Measurements from ENCODE around the gene VAV2.

The VAV2 gene

DNA sequence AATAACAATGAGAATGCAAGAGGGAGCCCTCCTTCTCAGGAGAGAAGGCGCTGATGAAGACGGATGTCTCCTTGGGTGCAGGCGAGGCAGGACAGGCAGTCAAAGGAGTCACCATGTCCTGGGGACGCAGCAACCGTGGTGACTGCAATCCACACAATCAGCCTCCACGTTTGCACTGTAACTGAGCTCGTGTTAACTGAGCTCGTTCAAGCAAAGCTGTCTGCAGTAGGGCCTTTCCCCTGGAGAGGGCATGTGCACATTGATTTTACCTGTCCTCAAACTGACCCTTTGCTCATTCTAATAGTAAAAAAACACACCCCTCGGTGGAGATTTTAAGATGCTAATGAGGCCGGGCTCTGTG, 256.7 kb downstream of the VAV2 start:
- Histone ChIP-seq H3K79me2 (ENCODE audit: control insufficient read depth, insufficient read depth, low read length) (no peaks in the 10 kb centered on the region), H3K56ac (ENCODE audit: low read length) (peak overlapping the region; percentile 81), H2BK15ac (replicated peaks; ENCODE audit: low read depth) (no peak overlapping the region), H4K8ac (ENCODE audit: low read depth, low read length) (no peak overlapping the region), H3K4me3 (ENCODE audit: low read length) (no peak overlapping the region), H2BK120ac (ENCODE audit: low read depth, low read length) (no peak overlapping the region), H3K4me2 (ENCODE audit: low read length) (peak overlapping the region; percentile 16), H3K9ac (ENCODE audit: low read length) (peak overlapping the region; percentile 52), H3K23ac (ENCODE audit: low read length) (peak overlapping the region; percentile 80), H3K79me1 (ENCODE audit: low read length) (no peaks in the 10 kb centered on the region), H3K4ac (ENCODE audit: low read depth, low read length) (no peak overlapping the region), H4K5ac (ENCODE audit: low read length) (peak overlapping the region; percentile 75), H3K27me3 (ENCODE audit: insufficient read depth, low read length, poor library complexity) (no peaks in the 10 kb centered on the region), H3K36me3 (ENCODE audit: control insufficient read depth, insufficient read depth, low read length) (no peaks in the 10 kb centered on the region), H2BK5ac (ENCODE audit: low read length) (no peak overlapping the region), H2AK5ac (ENCODE audit: low read length) (no peak overlapping the region), H3K27ac (ENCODE audit: low read depth, low read length) (no peak overlapping the region), H3K4me1 (ENCODE audit: control insufficient read depth, low read depth, low read length) (peaks cover 5% of the 10 kb centered on the region), H3K18ac (ENCODE audit: low read length) (no peak overlapping the region)
- WGBS (ENCODE audit: extremely low coverage, insufficient coverage, low lambda C conversion rate): no CpG with 5 or more reads among the region's 10 CpGs
- peak; percentile 57 for DNase-seq

GRCh38 chr9:133734590-133735414, 257.3 kb downstream of the VAV2 start:
- no peak overlapping the region for H3K18ac ChIP-seq (ENCODE audit: low read length)
- H3K4ac ChIP-seq (ENCODE audit: low read depth, low read length): no peak overlapping the region
- no peak overlapping the region for H2BK120ac ChIP-seq (ENCODE audit: low read depth, low read length)
- no peaks in the 10 kb centered on the region for H3K79me2 ChIP-seq (ENCODE audit: control insufficient read depth, insufficient read depth, low read length)
- no peak overlapping the region for H2AK5ac ChIP-seq (ENCODE audit: low read length)
- WGBS (ENCODE audit: extremely low coverage, insufficient coverage, low lambda C conversion rate): no CpG with 5 or more reads among the region's 23 CpGs
- H3K56ac ChIP-seq (ENCODE audit: low read length): peak overlapping the region; percentile 81
- no peaks in the 10 kb centered on the region for H3K36me3 ChIP-seq (ENCODE audit: control insufficient read depth, insufficient read depth, low read length)
- peaks cover 5% of the 10 kb centered on the region for H3K4me1 ChIP-seq (ENCODE audit: control insufficient read depth, low read depth, low read length)
- no peak overlapping the region for H2BK15ac ChIP-seq (replicated peaks; ENCODE audit: low read depth)
- H3K4me2 ChIP-seq (ENCODE audit: low read length): no peak overlapping the region
- H3K4me3 ChIP-seq (ENCODE audit: low read length): no peak overlapping the region
- H2BK5ac ChIP-seq (ENCODE audit: low read length): no peak overlapping the region
- no peak overlapping the region for H4K8ac ChIP-seq (ENCODE audit: low read depth, low read length)
- no peak overlapping the region for H3K23ac ChIP-seq (ENCODE audit: low read length)
- no peak overlapping the region for H4K5ac ChIP-seq (ENCODE audit: low read length)
- H3K79me1 ChIP-seq (ENCODE audit: low read length): no peaks in the 10 kb centered on the region
- DNase-seq: no peak
- H3K9ac ChIP-seq (ENCODE audit: low read length): peak overlapping the region; percentile 52
- H3K27me3 ChIP-seq (ENCODE audit: insufficient read depth, low read length, poor library complexity): no peaks in the 10 kb centered on the region
- no peak overlapping the region for H3K27ac ChIP-seq (ENCODE audit: low read depth, low read length)

DNA sequence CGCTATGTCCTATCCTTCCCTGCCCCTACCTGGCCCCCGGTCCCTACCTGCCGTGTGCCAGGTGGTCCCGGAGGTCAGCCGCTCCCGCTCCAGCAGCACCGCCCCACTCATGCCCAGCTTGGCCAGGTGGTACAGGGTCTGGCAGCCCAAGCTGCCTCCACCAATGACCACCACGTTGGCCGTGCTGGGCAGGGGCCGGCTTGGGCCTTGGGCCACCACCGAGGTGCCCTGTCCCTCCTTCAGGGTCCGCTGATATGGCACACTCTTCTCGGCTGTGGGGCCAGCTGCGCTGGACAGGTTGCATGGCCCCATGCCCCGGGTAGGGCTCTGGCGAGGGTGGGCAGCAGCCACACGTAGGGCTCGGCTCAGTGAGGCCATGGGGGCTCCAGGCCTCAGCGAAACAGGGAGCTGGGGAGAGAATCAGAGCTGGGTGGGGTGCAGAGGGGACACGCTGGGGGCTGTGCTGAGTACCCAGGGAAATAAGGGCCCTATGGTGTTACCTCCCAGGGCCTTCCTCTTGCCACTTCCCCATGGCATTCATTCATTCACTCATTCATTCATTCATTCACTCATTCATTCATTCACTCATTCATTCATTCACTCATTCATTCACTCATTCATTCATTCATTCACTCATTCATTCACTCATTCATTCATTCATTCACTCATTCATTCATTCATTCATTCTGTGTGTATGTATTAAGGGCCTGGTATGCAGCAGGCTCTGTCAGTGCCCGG, 258.2 kb downstream of the VAV2 start:
- no CpG with 5 or more reads among the region's 21 CpGs for WGBS (ENCODE audit: extremely low coverage, insufficient coverage, low lambda C conversion rate)
- H2BK120ac ChIP-seq (ENCODE audit: low read depth, low read length): no peak overlapping the region
- peaks cover 5% of the 10 kb centered on the region for H3K4me1 ChIP-seq (ENCODE audit: control insufficient read depth, low read depth, low read length)
- H3K27ac ChIP-seq (ENCODE audit: low read depth, low read length): no peak overlapping the region
- H3K27me3 ChIP-seq (ENCODE audit: insufficient read depth, low read length, poor library complexity): no peaks in the 10 kb centered on the region
- H3K36me3 ChIP-seq (ENCODE audit: control insufficient read depth, insufficient read depth, low read length): no peaks in the 10 kb centered on the region
- no peaks in the 10 kb centered on the region for H3K79me1 ChIP-seq (ENCODE audit: low read length)
- H3K4me2 ChIP-seq (ENCODE audit: low read length): no peak overlapping the region
- no peak overlapping the region for H2BK15ac ChIP-seq (replicated peaks; ENCODE audit: low read depth)
- no peak overlapping the region for H3K4ac ChIP-seq (ENCODE audit: low read depth, low read length)
- H4K8ac ChIP-seq (ENCODE audit: low read depth, low read length): no peak overlapping the region
- no peak overlapping the region for H2BK5ac ChIP-seq (ENCODE audit: low read length)
- no peak overlapping the region for H3K18ac ChIP-seq (ENCODE audit: low read length)
- H4K5ac ChIP-seq (ENCODE audit: low read length): no peak overlapping the region
- DNase-seq: peak; percentile 40
- H3K23ac ChIP-seq (ENCODE audit: low read length): no peak overlapping the region
- no peaks in the 10 kb centered on the region for H3K79me2 ChIP-seq (ENCODE audit: control insufficient read depth, insufficient read depth, low read length)
- no peak overlapping the region for H3K4me3 ChIP-seq (ENCODE audit: low read length)
- H3K9ac ChIP-seq (ENCODE audit: low read length): no peak overlapping the region
- no peak overlapping the region for H2AK5ac ChIP-seq (ENCODE audit: low read length)
- no peak overlapping the region for H3K56ac ChIP-seq (ENCODE audit: low read length)

DNA sequence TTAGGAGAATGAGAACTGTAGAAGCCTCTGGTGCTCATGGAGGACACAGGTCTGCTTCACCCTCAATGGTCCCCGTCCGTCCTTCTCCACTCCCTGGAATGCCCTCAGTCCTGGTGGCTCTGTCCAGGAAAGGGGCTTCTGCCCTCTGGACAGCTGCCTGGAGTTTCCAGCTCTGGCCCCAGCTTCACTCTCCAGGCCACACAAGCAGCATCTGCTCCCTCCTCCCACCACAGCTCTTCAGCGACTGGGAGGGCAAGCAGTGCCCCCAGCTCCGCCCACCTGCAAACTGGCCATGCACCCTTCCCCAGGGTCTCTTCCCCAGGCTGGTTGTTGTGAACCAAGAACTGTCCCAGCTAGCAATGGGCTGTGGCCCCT, 258.7 kb downstream of the VAV2 start:
- no peak overlapping the region for H4K5ac ChIP-seq (ENCODE audit: low read length)
- no peak overlapping the region for H2BK15ac ChIP-seq (replicated peaks; ENCODE audit: low read depth)
- no peak overlapping the region for H4K8ac ChIP-seq (ENCODE audit: low read depth, low read length)
- H2AK5ac ChIP-seq (ENCODE audit: low read length): no peak overlapping the region
- no peak overlapping the region for H2BK5ac ChIP-seq (ENCODE audit: low read length)
- H3K4ac ChIP-seq (ENCODE audit: low read depth, low read length): no peak overlapping the region
- H3K23ac ChIP-seq (ENCODE audit: low read length): no peak overlapping the region
- no peaks in the 10 kb centered on the region for H3K79me1 ChIP-seq (ENCODE audit: low read length)
- no peak overlapping the region for H3K4me3 ChIP-seq (ENCODE audit: low read length)
- H2BK120ac ChIP-seq (ENCODE audit: low read depth, low read length): no peak overlapping the region
- WGBS (ENCODE audit: extremely low coverage, insufficient coverage, low lambda C conversion rate): no CpG with 5 or more reads among the region's 4 CpGs
- DNase-seq: peak; percentile 50
- H3K79me2 ChIP-seq (ENCODE audit: control insufficient read depth, insufficient read depth, low read length): no peaks in the 10 kb centered on the region
- H3K9ac ChIP-seq (ENCODE audit: low read length): no peak overlapping the region
- peaks cover 5% of the 10 kb centered on the region for H3K4me1 ChIP-seq (ENCODE audit: control insufficient read depth, low read depth, low read length)
- H3K56ac ChIP-seq (ENCODE audit: low read length): no peak overlapping the region
- H3K4me2 ChIP-seq (ENCODE audit: low read length): no peak overlapping the region
- H3K27me3 ChIP-seq (ENCODE audit: insufficient read depth, low read length, poor library complexity): no peaks in the 10 kb centered on the region
- no peak overlapping the region for H3K27ac ChIP-seq (ENCODE audit: low read depth, low read length)
- no peaks in the 10 kb centered on the region for H3K36me3 ChIP-seq (ENCODE audit: control insufficient read depth, insufficient read depth, low read length)
- H3K18ac ChIP-seq (ENCODE audit: low read length): no peak overlapping the region

- Histone ChIP-seq H3K4me1 (ENCODE audit: control insufficient read depth, low read depth, low read length) (peaks cover 5% of the 10 kb centered on the region), H2BK15ac (replicated peaks; ENCODE audit: low read depth) (no peak overlapping the region), H3K79me1 (ENCODE audit: low read length) (no peaks in the 10 kb centered on the region), H3K56ac (ENCODE audit: low read length) (no peak overlapping the region), H2BK5ac (ENCODE audit: low read length) (no peak overlapping the region), H3K4me3 (ENCODE audit: low read length) (no peak overlapping the region), H3K4ac (ENCODE audit: low read depth, low read length) (no peak overlapping the region), H3K79me2 (ENCODE audit: control insufficient read depth, insufficient read depth, low read length) (no peaks in the 10 kb centered on the region), H4K8ac (ENCODE audit: low read depth, low read length) (no peak overlapping the region), H3K36me3 (ENCODE audit: control insufficient read depth, insufficient read depth, low read length) (no peaks in the 10 kb centered on the region), H4K5ac (ENCODE audit: low read length) (no peak overlapping the region), H2AK5ac (ENCODE audit: low read length) (no peak overlapping the region), H3K18ac (ENCODE audit: low read length) (no peak overlapping the region), H3K27ac (ENCODE audit: low read depth, low read length) (no peak overlapping the region), H3K23ac (ENCODE audit: low read length) (no peak overlapping the region), H3K27me3 (ENCODE audit: insufficient read depth, low read length, poor library complexity) (no peaks in the 10 kb centered on the region), H3K9ac (ENCODE audit: low read length) (no peak overlapping the region), H2BK120ac (ENCODE audit: low read depth, low read length) (no peak overlapping the region), H3K4me2 (ENCODE audit: low read length) (no peak overlapping the region)
- no CpG with 5 or more reads among the region's 10 CpGs for WGBS (ENCODE audit: extremely low coverage, insufficient coverage, low lambda C conversion rate)
- peak; percentile 59 for DNase-seq
Measured at GRCh38 chr9:133732639-133733408, 259.3 kb downstream of the VAV2 start.

Data from mesendoderm (in vitro differentiated cells).